Activated CD4-positive, alpha-beta memory T cell treated with anti-CD3 and anti-CD28 coated beads for 36 hours (primary cell): ENCODE data around the gene NEK11. TPM values are rescaled to one million over a fixed set of nuclear protein-coding genes. Genes with fewer than 3 reads are reported as not detected.

Experiments
- CTCF ChIA-PET: fragments of 350-600 bp; sonication (Branson Sonifier 250); formaldehyde crosslinking; loops from one replicate; lab custom pipeline; 2021; ENCODE audit warnings: antibody characterized with exemption, inconsistent platforms; lab: Charles Lee
- POLR2A ChIA-PET: fragments of 350-600 bp; sonication (Branson Sonifier 250); formaldehyde crosslinking; loops from one replicate; lab custom pipeline; 2021; ENCODE audit warnings: antibody characterized with exemption; lab: Charles Lee
- DNase-seq: peaks from one replicate; pipeline ENCODE4 v3.0.0-alpha.2; 2020
- H3K27ac Mint-ChIP-seq: one replicate; pipeline ENCODE4 v1.8.0; 2021; ENCODE audit warnings: mixed read lengths
- H3K27me3 Mint-ChIP-seq: one replicate; pipeline ENCODE4 v1.8.0; 2021; ENCODE audit warnings: mixed read lengths
- H3K36me3 Mint-ChIP-seq: one replicate; pipeline ENCODE4 v1.8.0; 2021; ENCODE audit warnings: mixed read lengths
- H3K4me1 Mint-ChIP-seq: one replicate; pipeline ENCODE4 v1.8.0; 2021; ENCODE audit warnings: low read depth, mixed read lengths
- H3K4me3 Mint-ChIP-seq: one replicate; pipeline ENCODE4 v1.8.0; 2021; ENCODE audit warnings: mild to moderate bottlenecking, mixed read lengths
- H3K9me3 Mint-ChIP-seq: one replicate; pipeline ENCODE4 v1.8.0; 2021; ENCODE audit warnings: mixed read lengths
- intact Hi-C: fragments of 100-400 bp; cut with micrococcal nuclease; formaldehyde crosslinking; loops from one replicate; pipeline ENCODE4 v1.15.1; 2023
- total RNA-seq, 2 experiments: library from RNA; stranded (reverse); gene quantifications; one replicate each; pipeline ENCODE4 v1.2.3, GENCODE V29; 2021

The NEK11 gene
- total RNA-seq, 2 experiments from 2014 or later, result 1.2 to 1.3 TPM

GRCh38 chr3:131082871-131083863, 56.5 kb downstream of the NEK11 start:
- no peak overlapping the region for H3K27ac Mint-ChIP-seq
- no peak for DNase-seq
- H3K4me1 Mint-ChIP-seq, result no peaks in the 10 kb centered on the region

GRCh38 chr3:131091768-131092167, 65.1 kb downstream of the NEK11 start:
- intact Hi-C loops, result no loop called here
- H3K9me3 Mint-ChIP-seq, result peaks cover under 1% of the 10 kb centered on the region
- DNase-seq, result no peak
- H3K4me3 Mint-ChIP-seq, result no peak overlapping the region
- H3K36me3 Mint-ChIP-seq, result no peaks in the 10 kb centered on the region
- no peaks in the 10 kb centered on the region for H3K27me3 Mint-ChIP-seq
- no peaks in the 10 kb centered on the region for H3K4me1 Mint-ChIP-seq
- no peak overlapping the region for H3K27ac Mint-ChIP-seq
- CTCF ChIA-PET, result no interaction called here
- POLR2A ChIA-PET, result no interaction called here

More at GRCh38 chr3:131082871-131083863, 56.5 kb downstream of the NEK11 start:
- intact Hi-C loops, result no loop called here
- Mint-ChIP-seq H3K27me3 (no peaks in the 10 kb centered on the region), H3K36me3 (no peaks in the 10 kb centered on the region), H3K4me3 (no peak overlapping the region), H3K9me3 (no peaks in the 10 kb centered on the region)
- CTCF ChIA-PET, result no interaction called here
- POLR2A ChIA-PET, result no interaction called here

- ChIA-PET POLR2A (no interaction called here), CTCF (no interaction called here)
- DNase-seq, result no peak
- Mint-ChIP-seq H3K9me3 (peaks cover 10% of the 10 kb centered on the region), H3K27ac (no peak overlapping the region), H3K4me1 (no peaks in the 10 kb centered on the region), H3K36me3 (no peaks in the 10 kb centered on the region), H3K4me3 (no peak overlapping the region), H3K27me3 (no peaks in the 10 kb centered on the region)
- intact Hi-C loops, result no loop called here
These were observed 81.2 kb downstream of the NEK11 start for GRCh38 chr3:131107637-131108433.

GRCh38 chr3:131109156-131109555, 82.5 kb downstream of the NEK11 start:
- no peaks in the 10 kb centered on the region for H3K36me3 Mint-ChIP-seq
- no peak overlapping the region for H3K4me3 Mint-ChIP-seq
- no peak overlapping the region for H3K27ac Mint-ChIP-seq
- intact Hi-C loops, result no loop called here
- no peak for DNase-seq
- no peaks in the 10 kb centered on the region for H3K27me3 Mint-ChIP-seq
- ChIA-PET CTCF (no interaction called here), POLR2A (no interaction called here)
- peaks cover 3% of the 10 kb centered on the region for H3K9me3 Mint-ChIP-seq
- H3K4me1 Mint-ChIP-seq, result no peaks in the 10 kb centered on the region

DNA sequence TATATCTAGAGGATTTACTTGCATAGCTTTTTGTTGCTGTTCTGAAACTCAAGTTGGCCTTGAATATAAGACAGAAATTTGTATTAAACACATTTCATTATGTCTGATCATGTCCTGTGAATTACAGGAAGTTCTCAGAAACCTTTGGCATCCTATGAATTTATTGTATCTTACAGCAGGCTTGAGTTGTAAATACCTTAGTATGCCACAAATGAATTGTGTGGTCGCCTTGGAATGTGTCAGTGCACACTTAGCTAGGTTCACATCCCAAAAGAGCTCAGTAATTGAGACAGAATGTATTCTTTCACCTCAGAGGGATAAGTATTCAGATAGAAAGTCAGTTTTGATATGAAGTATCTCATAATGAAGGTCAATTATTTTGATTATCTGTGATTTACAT, 83.4 kb downstream of the NEK11 start:
- intact Hi-C loops, result no loop called here
- ChIA-PET CTCF (interaction anchor here (0.7 kb wide), 1 partner anchor 111 kb away, joined by 3 read pairs; no protein-coding TSS in a partner anchor), POLR2A (no interaction called here)
- no peak for DNase-seq
- H3K27ac Mint-ChIP-seq, result no peak overlapping the region
- H3K4me1 Mint-ChIP-seq, result no peaks in the 10 kb centered on the region
- H3K4me3 Mint-ChIP-seq, result no peak overlapping the region
- no peaks in the 10 kb centered on the region for H3K9me3 Mint-ChIP-seq
- no peaks in the 10 kb centered on the region for H3K27me3 Mint-ChIP-seq
- no peaks in the 10 kb centered on the region for H3K36me3 Mint-ChIP-seq

- intact Hi-C loops, result no loop called here
- H3K27ac Mint-ChIP-seq, result no peak overlapping the region
- H3K27me3 Mint-ChIP-seq, result no peaks in the 10 kb centered on the region
- no peaks in the 10 kb centered on the region for H3K4me1 Mint-ChIP-seq
- H3K36me3 Mint-ChIP-seq, result peaks cover 5% of the 10 kb centered on the region
- CTCF ChIA-PET, result interaction anchor here (1.0 kb wide), 1 partner anchor 16 kb away, joined by 3 read pairs; no protein-coding TSS in a partner anchor
- H3K9me3 Mint-ChIP-seq, result peaks cover 7% of the 10 kb centered on the region
- no peak overlapping the region for H3K4me3 Mint-ChIP-seq
- DNase-seq, result no peak
- POLR2A ChIA-PET, result no interaction called here
These were observed 87.6 kb downstream of the NEK11 start for GRCh38 chr3:131114256-131114655.

DNA sequence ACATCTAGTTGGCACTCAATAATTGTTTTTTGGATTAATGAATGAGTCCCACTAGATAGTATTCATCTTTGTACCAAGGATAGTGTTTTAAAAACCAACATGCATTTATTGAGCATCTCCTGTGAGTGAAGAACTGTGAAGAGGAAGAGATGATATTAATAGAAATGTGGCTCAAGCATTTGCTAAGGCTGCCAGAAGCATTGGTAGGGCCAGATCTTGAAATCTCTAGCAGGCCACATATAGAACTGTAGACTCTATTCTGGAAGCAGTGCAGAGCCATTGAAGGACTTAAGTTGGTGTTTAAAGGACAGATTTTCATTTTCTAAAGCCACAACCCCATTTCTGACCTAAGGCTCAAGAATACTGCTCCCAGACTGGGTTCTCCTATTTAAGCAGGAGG, 99.0 kb downstream of the NEK11 start:
- Mint-ChIP-seq H3K4me1 (no peaks in the 10 kb centered on the region), H3K4me3 (no peak overlapping the region), H3K9me3 (peaks cover 12% of the 10 kb centered on the region), H3K27me3 (no peaks in the 10 kb centered on the region), H3K27ac (no peak overlapping the region), H3K36me3 (peaks cover 5% of the 10 kb centered on the region)
- CTCF ChIA-PET, result no interaction called here
- POLR2A ChIA-PET, result no interaction called here
- intact Hi-C loops, result no loop called here
- no peak for DNase-seq

GRCh38 chr3:131140891-131141290, 114.2 kb downstream of the NEK11 start:
- H3K27ac Mint-ChIP-seq, result no peak overlapping the region
- no peaks in the 10 kb centered on the region for H3K27me3 Mint-ChIP-seq
- H3K36me3 Mint-ChIP-seq, result no peaks in the 10 kb centered on the region
- intact Hi-C loops, result no loop called here
- H3K4me3 Mint-ChIP-seq, result no peak overlapping the region
- ChIA-PET CTCF (no interaction called here), POLR2A (no interaction called here)
- no peaks in the 10 kb centered on the region for H3K4me1 Mint-ChIP-seq
- H3K9me3 Mint-ChIP-seq, result no peaks in the 10 kb centered on the region
- DNase-seq, result no peak

DNA sequence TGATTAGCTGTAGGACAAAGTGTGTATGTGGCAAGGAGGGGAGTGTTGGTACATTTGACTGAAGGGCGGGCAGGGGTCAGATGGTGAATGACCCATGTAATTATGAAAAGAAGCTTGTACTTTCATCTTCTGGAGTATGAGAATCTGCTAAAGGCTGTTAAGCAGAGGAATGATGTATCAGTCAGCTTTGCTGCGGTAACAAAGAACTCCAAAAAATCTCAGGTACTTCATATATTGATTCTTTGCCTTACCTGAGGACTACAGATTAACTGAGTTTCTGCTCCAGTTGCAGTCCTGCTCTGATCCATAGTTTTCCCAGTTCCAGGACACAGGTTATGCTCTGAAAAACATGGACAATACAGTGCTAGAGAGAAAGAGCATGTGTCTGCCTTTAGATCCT, 115.1 kb downstream of the NEK11 start:
- intact Hi-C loops, result no loop called here
- Mint-ChIP-seq H3K9me3 (no peaks in the 10 kb centered on the region), H3K4me1 (no peaks in the 10 kb centered on the region), H3K36me3 (no peaks in the 10 kb centered on the region), H3K27me3 (no peaks in the 10 kb centered on the region), H3K27ac (no peak overlapping the region), H3K4me3 (no peak overlapping the region)
- DNase-seq, result no peak
- CTCF ChIA-PET, result no interaction called here
- POLR2A ChIA-PET, result no interaction called here

GRCh38 chr3:131142580-131142979, 115.9 kb downstream of the NEK11 start:
- POLR2A ChIA-PET, result no interaction called here
- Mint-ChIP-seq H3K4me1 (no peaks in the 10 kb centered on the region), H3K9me3 (no peaks in the 10 kb centered on the region), H3K4me3 (no peak overlapping the region), H3K27me3 (no peaks in the 10 kb centered on the region), H3K36me3 (no peaks in the 10 kb centered on the region), H3K27ac (no peak overlapping the region)
- intact Hi-C loops, result no loop called here
- CTCF ChIA-PET, result interaction anchor here (0.6 kb wide), 1 partner anchor 72 kb away, joined by 3 read pairs; no protein-coding TSS in a partner anchor
- no peak for DNase-seq

DNA sequence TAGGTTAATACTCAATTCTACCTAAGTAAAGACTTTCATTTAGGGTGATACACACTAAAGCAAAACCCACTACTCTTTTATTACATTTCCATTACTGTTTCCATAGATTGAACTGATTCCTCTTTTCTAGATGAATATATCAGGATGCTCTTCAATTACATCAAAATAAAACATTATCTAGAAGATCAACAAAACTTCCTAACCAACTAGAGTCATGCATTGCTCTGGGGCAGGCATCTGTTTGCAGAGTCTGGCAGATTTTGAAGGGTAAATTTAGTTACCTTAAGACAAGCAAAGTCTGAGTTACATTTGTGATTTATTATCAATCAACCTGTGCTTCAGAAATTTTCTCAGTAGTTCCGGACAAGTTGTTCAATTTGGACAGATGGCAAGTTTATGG, 117.1 kb downstream of the NEK11 start:
- CTCF ChIA-PET, result no interaction called here
- intact Hi-C loops, result no loop called here

DNA sequence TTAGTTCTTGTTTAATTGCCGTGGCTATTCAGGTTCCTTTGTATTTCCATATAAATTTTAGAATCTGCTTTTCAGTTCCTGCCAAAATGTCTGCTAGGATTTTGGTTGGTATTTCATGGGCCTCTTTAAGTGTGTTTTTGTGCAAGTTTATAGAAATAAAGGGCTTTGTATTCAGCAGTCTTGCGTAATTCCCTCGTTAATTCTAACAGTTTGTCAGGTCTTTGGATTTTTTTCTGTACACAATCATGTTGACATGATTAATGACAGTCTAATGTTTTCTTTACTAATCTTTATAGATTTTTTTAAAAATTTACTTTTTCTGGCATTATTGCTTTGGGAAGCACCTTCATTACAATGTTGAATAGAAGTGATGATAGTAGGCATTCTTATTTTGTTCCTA, 120.9 kb downstream of the NEK11 start:
- Mint-ChIP-seq H3K27me3 (no peaks in the 10 kb centered on the region), H3K27ac (no peak overlapping the region), H3K9me3 (peaks cover 4% of the 10 kb centered on the region), H3K4me1 (no peaks in the 10 kb centered on the region), H3K4me3 (no peak overlapping the region), H3K36me3 (no peaks in the 10 kb centered on the region)
- DNase-seq, result no peak
- intact Hi-C loops, result no loop called here
- CTCF ChIA-PET, result no interaction called here
- POLR2A ChIA-PET, result no interaction called here

More for the DNA sequence above, 117.1 kb downstream of the NEK11 start:
- no peak for DNase-seq
- no peaks in the 10 kb centered on the region for H3K4me1 Mint-ChIP-seq
- no peaks in the 10 kb centered on the region for H3K9me3 Mint-ChIP-seq
- POLR2A ChIA-PET, result no interaction called here
- H3K27me3 Mint-ChIP-seq, result no peaks in the 10 kb centered on the region
- H3K27ac Mint-ChIP-seq, result no peak overlapping the region
- no peaks in the 10 kb centered on the region for H3K36me3 Mint-ChIP-seq
- H3K4me3 Mint-ChIP-seq, result no peak overlapping the region
